B cell (primary cell): Measurements from ENCODE around the gene SLC40A1.

Experiments
- EZH2 ChIP-seq: IDR thresholded peaks from 2 replicates; pipeline ENCODE4 v1.6.1; 2012; ENCODE audit warnings: borderline replicate concordance, low read depth, mild to moderate bottlenecking, moderate library complexity, low read length; ENCODE audit not compliant: insufficient read depth, poor library complexity, severe bottlenecking
- TF ChIP-seq, protein P1 (sequence below): fragments of 200-600 bp; IDR thresholded peaks from one replicate; pipeline ENCODE4 v1.8.0; 2022; ENCODE audit warnings: antibody characterized with exemption, mild to moderate bottlenecking

DNA sequence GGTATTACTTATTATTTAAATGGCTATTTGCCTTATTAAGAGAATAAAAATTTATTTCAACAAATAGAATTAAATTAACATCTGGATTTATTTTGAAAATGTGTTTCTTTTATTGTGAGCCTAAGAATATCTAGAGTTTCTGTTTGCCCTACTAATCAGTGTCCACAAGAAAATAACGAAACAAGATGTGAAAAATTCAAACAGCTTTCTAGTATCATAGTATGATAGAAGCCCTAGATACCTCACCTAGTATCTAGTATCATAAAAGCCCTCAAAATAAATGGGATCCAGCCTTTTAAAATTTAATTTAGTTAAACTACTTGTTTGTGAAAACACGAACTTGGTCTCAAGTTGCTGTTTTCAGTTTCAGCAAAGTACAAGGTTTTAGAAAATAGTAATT, 13.7 kb upstream of the SLC40A1 start:
- TF ChIP-seq, protein P1, sequence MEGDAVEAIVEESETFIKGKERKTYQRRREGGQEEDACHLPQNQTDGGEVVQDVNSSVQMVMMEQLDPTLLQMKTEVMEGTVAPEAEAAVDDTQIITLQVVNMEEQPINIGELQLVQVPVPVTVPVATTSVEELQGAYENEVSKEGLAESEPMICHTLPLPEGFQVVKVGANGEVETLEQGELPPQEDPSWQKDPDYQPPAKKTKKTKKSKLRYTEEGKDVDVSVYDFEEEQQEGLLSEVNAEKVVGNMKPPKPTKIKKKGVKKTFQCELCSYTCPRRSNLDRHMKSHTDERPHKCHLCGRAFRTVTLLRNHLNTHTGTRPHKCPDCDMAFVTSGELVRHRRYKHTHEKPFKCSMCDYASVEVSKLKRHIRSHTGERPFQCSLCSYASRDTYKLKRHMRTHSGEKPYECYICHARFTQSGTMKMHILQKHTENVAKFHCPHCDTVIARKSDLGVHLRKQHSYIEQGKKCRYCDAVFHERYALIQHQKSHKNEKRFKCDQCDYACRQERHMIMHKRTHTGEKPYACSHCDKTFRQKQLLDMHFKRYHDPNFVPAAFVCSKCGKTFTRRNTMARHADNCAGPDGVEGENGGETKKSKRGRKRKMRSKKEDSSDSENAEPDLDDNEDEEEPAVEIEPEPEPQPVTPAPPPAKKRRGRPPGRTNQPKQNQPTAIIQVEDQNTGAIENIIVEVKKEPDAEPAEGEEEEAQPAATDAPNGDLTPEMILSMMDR, result no peak
- no peak for TF ChIP-seq EZH2
